Inferior parietal cortex (tissue), 1 donor: ENCODE results near the gene TREM1.

ENCODE experiments used
- DNase-seq: peaks from one replicate; pipeline ENCODE4 v3.0.0-alpha.2; 2016; ENCODE audit errors: extremely low spot score

TREM1 gene

GRCh38 chr6:41286544-41287346, at the start of gene TREM1:
TREM1 (minus strand) TSS chr6:41286682; CDS start chr6:41286655, 27 bp downstream.
- no peak for DNase-seq

GRCh38 chr6:41335943-41336342, 49.5 kb upstream of the TREM1 start:
- DNase-seq, result no peak

GRCh38 chr6:41335296-41335695, 48.8 kb upstream of the TREM1 start, which contains the start of gene NCR2:
NCR2 (plus strand) TSS chr6:41335608; CDS start chr6:41335877, 269 bp downstream.
- no peak for DNase-seq

- DNase-seq, result no peak
Measured at GRCh38 chr6:41334482-41335040, 48.1 kb upstream of the TREM1 start.

GRCh38 chr6:41332842-41333736, 46.6 kb upstream of the TREM1 start:
- no peak for DNase-seq

GRCh38 chr6:41332241-41332640, 45.8 kb upstream of the TREM1 start:
- no peak for DNase-seq

- no peak for DNase-seq
Measured at GRCh38 chr6:41331401-41332150, 45.1 kb upstream of the TREM1 start.

- DNase-seq, result no peak
Measured at GRCh38 chr6:41327177-41327576, 40.7 kb upstream of the TREM1 start.

- no peak for DNase-seq
Measured at GRCh38 chr6:41326092-41326491, 39.6 kb upstream of the TREM1 start.

GRCh38 chr6:41325446-41326066, 39.1 kb upstream of the TREM1 start:
- DNase-seq, result no peak

GRCh38 chr6:41321183-41321582, 34.7 kb upstream of the TREM1 start:
- no peak for DNase-seq

- peak; percentile 76 for DNase-seq
Measured at GRCh38 chr6:41318654-41319565, 32.4 kb upstream of the TREM1 start.

GRCh38 chr6:41318261-41318653, 31.8 kb upstream of the TREM1 start:
- no peak for DNase-seq

GRCh38 chr6:41315943-41316620, 29.6 kb upstream of the TREM1 start:
- DNase-seq, result no peak

GRCh38 chr6:41315203-41315602, 28.7 kb upstream of the TREM1 start:
- DNase-seq, result no peak

GRCh38 chr6:41306187-41306854, 19.8 kb upstream of the TREM1 start:
- DNase-seq, result peak; percentile 61

- DNase-seq, result no peak
Measured at GRCh38 chr6:41302638-41303037, 16.2 kb upstream of the TREM1 start.

- no peak for DNase-seq
Measured at GRCh38 chr6:41298785-41299502, 12.5 kb upstream of the TREM1 start.
